Measurements from ENCODE around the gene SNRNP70. TPM values are rescaled to one million over a fixed set of nuclear protein-coding genes. Genes with fewer than 3 reads are reported as not detected.

SNRNP70 gene
- total and polyA plus RNA-seq, 2 donors (not counting 3 experiments of a cell fraction or from before 2014, with no cell fraction given), result 215 to 300 TPM

DNA sequence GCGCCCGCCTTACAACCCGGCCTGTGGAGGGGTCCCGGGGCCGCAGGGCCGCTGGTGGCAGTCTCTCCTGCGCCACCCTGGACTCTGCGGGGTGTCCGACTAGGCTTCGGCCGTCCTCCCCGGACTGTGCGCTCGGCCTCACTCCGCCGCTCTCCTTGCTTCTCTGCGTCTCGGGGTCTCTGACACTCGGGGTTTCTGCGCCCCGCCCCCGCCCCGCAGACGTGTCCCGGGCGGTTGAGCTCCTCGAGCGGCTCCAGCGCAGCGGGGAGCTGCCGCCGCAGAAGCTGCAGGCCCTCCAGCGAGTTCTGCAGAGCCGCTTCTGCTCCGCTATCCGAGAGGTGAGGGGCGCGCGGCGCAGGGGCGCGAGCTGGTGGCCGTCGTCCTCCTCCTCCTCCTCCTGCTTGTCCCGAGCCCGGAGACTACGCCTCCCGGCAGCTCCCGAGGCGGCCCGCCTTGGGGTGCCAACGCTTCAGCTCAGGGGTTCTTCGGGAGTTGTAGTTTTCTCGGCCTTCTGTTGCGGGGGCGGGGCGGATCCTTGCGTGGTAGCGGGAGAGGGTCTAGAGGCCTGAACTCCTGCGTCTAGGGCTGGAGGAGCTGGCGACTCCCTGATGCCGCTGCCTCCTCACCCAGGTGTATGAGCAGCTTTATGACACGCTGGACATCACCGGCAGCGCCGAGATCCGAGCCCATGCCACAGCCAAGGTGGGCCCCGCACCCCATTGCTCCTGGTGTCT lies 29.5 kb downstream of the SNRNP70 start:
- Histone ChIP-seq H3K4me1 (ENCODE audit: control insufficient read depth, extremely low read depth, insufficient read depth, low read length) (peaks cover 15% of the 10 kb centered on the region), H3K9me1 (replicated peaks; ENCODE audit: control insufficient read depth, extremely low read depth, insufficient read depth, low read length) (no peaks in the 10 kb centered on the region), H3K9me3 (replicated peaks; ENCODE audit: control insufficient read depth, insufficient read depth, low read length) (no peaks in the 10 kb centered on the region), H3K4me3 (replicated peaks in 1 of 3; ENCODE audit: insufficient read depth in 1 of 3, low read depth in 1 of 3, low read length in 3 of 3) (peak overlapping the region; percentile 42 to 48 (median 47)), H3K27ac (ENCODE audit: insufficient read depth, low read depth, low read length) (no peak overlapping the region), H3K9ac (replicated peaks; ENCODE audit: extremely low read depth, insufficient read depth, low read length) (peak overlapping the region; percentile 59), H2AFZ (ENCODE audit: low read depth, low read length) (peak overlapping the region; percentile 89), H4K20me1 (replicated peaks; ENCODE audit: control insufficient read depth, extremely low read depth, insufficient read depth, low read length) (no peaks in the 10 kb centered on the region), H3K36me3 (ENCODE audit: control insufficient read depth in 2 of 2, extremely low read depth in 1 of 2, insufficient read depth in 2 of 2, low read length in 2 of 2) (no peaks in the 10 kb centered on the region), H3K27me3 (ENCODE audit: control insufficient read depth in 2 of 2, insufficient read depth in 2 of 2, low read length in 2 of 2) (no peaks in the 10 kb centered on the region), H3K4me2 (ENCODE audit: insufficient read depth, low read length) (peak overlapping the region; percentile 66), H3K79me2 (ENCODE audit: control insufficient read depth, insufficient read depth, low read length) (no peaks in the 10 kb centered on the region)
- dilution Hi-C loops (cut with MboI; ENCODE audit: extremely low pct_ligation_motif_present, low sequenced_read_pairs) (no loop called here), intact Hi-C loops (cut with micrococcal nuclease) (loop anchor here (5.0 kb wide), 1 partner anchor 83 kb away; no protein-coding TSS in a partner anchor)
- TF ChIP-seq POLR2AphosphoS5 (IDR thresholded peaks at IDR 0.05; ENCODE audit: insufficient read depth, low read depth, low read length) (no peak), MYC (IDR thresholded peaks at IDR 0.05; ENCODE audit: low read depth, low read length) (no peak), GATA2 (IDR thresholded peaks at IDR 0.05; ENCODE audit: insufficient read depth, insufficient read length, low read depth, low read length) (no peak)
- TF ChIP-seq, protein P1, sequence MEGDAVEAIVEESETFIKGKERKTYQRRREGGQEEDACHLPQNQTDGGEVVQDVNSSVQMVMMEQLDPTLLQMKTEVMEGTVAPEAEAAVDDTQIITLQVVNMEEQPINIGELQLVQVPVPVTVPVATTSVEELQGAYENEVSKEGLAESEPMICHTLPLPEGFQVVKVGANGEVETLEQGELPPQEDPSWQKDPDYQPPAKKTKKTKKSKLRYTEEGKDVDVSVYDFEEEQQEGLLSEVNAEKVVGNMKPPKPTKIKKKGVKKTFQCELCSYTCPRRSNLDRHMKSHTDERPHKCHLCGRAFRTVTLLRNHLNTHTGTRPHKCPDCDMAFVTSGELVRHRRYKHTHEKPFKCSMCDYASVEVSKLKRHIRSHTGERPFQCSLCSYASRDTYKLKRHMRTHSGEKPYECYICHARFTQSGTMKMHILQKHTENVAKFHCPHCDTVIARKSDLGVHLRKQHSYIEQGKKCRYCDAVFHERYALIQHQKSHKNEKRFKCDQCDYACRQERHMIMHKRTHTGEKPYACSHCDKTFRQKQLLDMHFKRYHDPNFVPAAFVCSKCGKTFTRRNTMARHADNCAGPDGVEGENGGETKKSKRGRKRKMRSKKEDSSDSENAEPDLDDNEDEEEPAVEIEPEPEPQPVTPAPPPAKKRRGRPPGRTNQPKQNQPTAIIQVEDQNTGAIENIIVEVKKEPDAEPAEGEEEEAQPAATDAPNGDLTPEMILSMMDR (IDR thresholded peaks at IDR 0.05; ENCODE audit: extremely low read depth in 1 of 2, insufficient read depth in 1 of 2, low read depth in 1 of 2, low read length in 2 of 2), result no peak
- ChIA-PET POLR2A (interaction anchor here (0.5 to 1.7 kb wide), 3 partner anchors 13 to 163 kb away, joined by 3 to 5 read pairs (median 4); no protein-coding TSS in a partner anchor), CTCF (interaction anchor here (0.6 to 6.5 kb wide), 27 partner anchors 9 to 337 kb away, joined by 3 to 60 read pairs (median 3); partner anchors contain the start of genes GYS1, PIH1D1 and RUVBL2)
- BruUV-seq (replicated peaks), result no TSS peak
- FAIRE-seq (peak; percentile 38), DNase-seq (ENCODE audit: low read depth, low spot score) (peak; percentile 39)
